Loucy (cell line): ENCODE data around the gene AKT1.

Source experiments
- H2AFZ ChIP-seq: fragments of 200-600 bp; sonication (generic); 2 replicates; pipeline ENCODE4 v1.6.0; 2016; ENCODE audit warnings: antibody characterized with exemption, mild to moderate bottlenecking, low read length, moderate library complexity
- H3F3A ChIP-seq: fragments of 200-600 bp; 2 replicates; pipeline ENCODE4 v1.6.0; 2016; ENCODE audit warnings: antibody characterized with exemption, low read depth, mild to moderate bottlenecking
- H3K27me3 ChIP-seq: fragments of 200-600 bp; sonication (generic); 2 replicates; pipeline ENCODE4 v1.6.1; 2014; ENCODE audit warnings: low read length, mild to moderate bottlenecking; ENCODE audit not compliant: insufficient read depth, poor library complexity, severe bottlenecking
- H3K36me3 ChIP-seq: fragments of 200-600 bp; sonication (generic); 2 replicates; pipeline ENCODE4 v1.6.1; 2016; ENCODE audit warnings: low read length; ENCODE audit not compliant: insufficient read depth
- H3K4me1 ChIP-seq: fragments of 200-600 bp; sonication (generic); 2 replicates; pipeline ENCODE4 v1.5.1; 2014; ENCODE audit warnings: low read length, mild to moderate bottlenecking; ENCODE audit not compliant: insufficient read depth, poor library complexity, severe bottlenecking
- H3K4me2 ChIP-seq: fragments of 200-600 bp; sonication (generic); 2 replicates; pipeline ENCODE4 v1.6.0; 2014; ENCODE audit warnings: antibody characterized with exemption, low read length, low read depth, mild to moderate bottlenecking; ENCODE audit not compliant: poor library complexity, severe bottlenecking
- H3K4me3 ChIP-seq: fragments of 200-600 bp; sonication (generic); 2 replicates; pipeline ENCODE4 v1.5.1; 2014; ENCODE audit warnings: low read length, mild to moderate bottlenecking, mixed read lengths; ENCODE audit not compliant: poor library complexity, severe bottlenecking
- H3K79me2 ChIP-seq: fragments of 200-600 bp; sonication (generic); 2 replicates; pipeline ENCODE4 v1.6.1; 2014; ENCODE audit warnings: low read length; ENCODE audit not compliant: insufficient read depth
- H3K9ac ChIP-seq: fragments of 200-600 bp; sonication (generic); 2 replicates; pipeline ENCODE4 v1.6.0; 2014; ENCODE audit warnings: mild to moderate bottlenecking, low read depth, low read length, moderate library complexity; ENCODE audit not compliant: poor library complexity, severe bottlenecking
- H3K9me2 ChIP-seq: fragments of 200-600 bp; sonication (generic); replicated peaks from 2 replicates; pipeline ENCODE4 v1.6.1; 2016; ENCODE audit warnings: low read depth, low read length, mixed read lengths
- H3K9me3 ChIP-seq: fragments of 200-600 bp; sonication (generic); 2 replicates; pipeline ENCODE4 v1.6.1; 2014; ENCODE audit warnings: mild to moderate bottlenecking, antibody characterized with exemption, low read length, low read depth; ENCODE audit not compliant: insufficient read depth
- H4K20me1 ChIP-seq: fragments of 200-600 bp; sonication (generic); 2 replicates; pipeline ENCODE4 v1.6.0; 2014; ENCODE audit warnings: antibody characterized with exemption, low read length, mild to moderate bottlenecking; ENCODE audit not compliant: insufficient read depth, poor library complexity, severe bottlenecking
- EZH2phosphoT487 ChIP-seq: fragments of 200-600 bp; IDR thresholded peaks from 2 replicates; pipeline ENCODE4 v1.6.1; 2018; ENCODE audit warnings: antibody characterized with exemption, mild to moderate bottlenecking, moderate library complexity, borderline replicate concordance
- TF ChIP-seq, protein P1 (sequence below): fragments of 200-600 bp; sonication (generic); conservative IDR thresholded peaks from 2 replicates; pipeline ENCODE4 v1.5.1; 2014; ENCODE audit warnings: mild to moderate bottlenecking, antibody characterized with exemption, low read length

The AKT1 gene

DNA sequence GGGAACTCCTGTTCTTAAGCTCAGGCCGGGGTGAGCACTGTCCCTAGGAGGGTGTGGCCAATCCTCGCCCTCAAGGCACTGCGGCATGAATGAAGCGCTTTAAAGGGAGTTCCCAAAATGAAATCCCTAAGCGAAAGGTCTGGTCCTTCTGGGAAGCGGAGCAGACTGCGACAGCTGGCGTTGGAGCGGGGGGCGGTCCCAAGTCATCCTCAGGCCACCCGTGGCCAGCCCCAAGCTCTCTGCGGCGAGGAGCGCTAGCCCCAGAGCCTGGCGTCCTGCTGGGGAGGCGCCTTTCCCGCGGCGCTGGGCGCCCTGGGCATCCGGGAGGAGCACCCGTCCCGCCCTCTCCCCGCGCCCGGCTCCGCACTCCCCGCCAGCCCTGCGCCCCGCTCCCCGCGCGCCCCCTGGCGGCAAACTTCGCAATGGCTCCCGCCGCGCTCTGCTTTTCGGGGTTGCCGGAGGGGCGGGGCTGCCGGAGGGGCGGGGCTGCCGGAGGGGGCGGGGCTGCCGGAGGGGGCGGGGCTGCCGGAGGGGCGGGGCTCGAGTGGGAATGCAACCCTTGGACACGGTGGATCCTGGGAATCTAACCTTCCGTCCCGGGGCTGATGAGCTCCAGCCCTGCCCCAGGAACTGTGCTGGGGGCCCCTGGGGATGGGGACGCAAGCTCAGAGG is 30.8 kb upstream of the AKT1 start:
- Histone ChIP-seq H3K9ac (no peak overlapping the region), H3K4me1 (peaks cover 8% of the 10 kb centered on the region), H3K4me2 (peak overlapping the region; percentile 69), H4K20me1 (no peaks in the 10 kb centered on the region), H3K9me2 (no peaks in the 10 kb centered on the region), H3K27me3 (no peaks in the 10 kb centered on the region), H3K36me3 (no peaks in the 10 kb centered on the region), H3F3A (no peaks in the 10 kb centered on the region), H2AFZ (peak overlapping the region; percentile 83), H3K4me3 (peak overlapping the region; percentile 54), H3K79me2 (no peaks in the 10 kb centered on the region), H3K9me3 (no peaks in the 10 kb centered on the region)
- no peak for TF ChIP-seq EZH2phosphoT487
- TF ChIP-seq, protein P1, sequence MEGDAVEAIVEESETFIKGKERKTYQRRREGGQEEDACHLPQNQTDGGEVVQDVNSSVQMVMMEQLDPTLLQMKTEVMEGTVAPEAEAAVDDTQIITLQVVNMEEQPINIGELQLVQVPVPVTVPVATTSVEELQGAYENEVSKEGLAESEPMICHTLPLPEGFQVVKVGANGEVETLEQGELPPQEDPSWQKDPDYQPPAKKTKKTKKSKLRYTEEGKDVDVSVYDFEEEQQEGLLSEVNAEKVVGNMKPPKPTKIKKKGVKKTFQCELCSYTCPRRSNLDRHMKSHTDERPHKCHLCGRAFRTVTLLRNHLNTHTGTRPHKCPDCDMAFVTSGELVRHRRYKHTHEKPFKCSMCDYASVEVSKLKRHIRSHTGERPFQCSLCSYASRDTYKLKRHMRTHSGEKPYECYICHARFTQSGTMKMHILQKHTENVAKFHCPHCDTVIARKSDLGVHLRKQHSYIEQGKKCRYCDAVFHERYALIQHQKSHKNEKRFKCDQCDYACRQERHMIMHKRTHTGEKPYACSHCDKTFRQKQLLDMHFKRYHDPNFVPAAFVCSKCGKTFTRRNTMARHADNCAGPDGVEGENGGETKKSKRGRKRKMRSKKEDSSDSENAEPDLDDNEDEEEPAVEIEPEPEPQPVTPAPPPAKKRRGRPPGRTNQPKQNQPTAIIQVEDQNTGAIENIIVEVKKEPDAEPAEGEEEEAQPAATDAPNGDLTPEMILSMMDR: peak; percentile 53

DNA sequence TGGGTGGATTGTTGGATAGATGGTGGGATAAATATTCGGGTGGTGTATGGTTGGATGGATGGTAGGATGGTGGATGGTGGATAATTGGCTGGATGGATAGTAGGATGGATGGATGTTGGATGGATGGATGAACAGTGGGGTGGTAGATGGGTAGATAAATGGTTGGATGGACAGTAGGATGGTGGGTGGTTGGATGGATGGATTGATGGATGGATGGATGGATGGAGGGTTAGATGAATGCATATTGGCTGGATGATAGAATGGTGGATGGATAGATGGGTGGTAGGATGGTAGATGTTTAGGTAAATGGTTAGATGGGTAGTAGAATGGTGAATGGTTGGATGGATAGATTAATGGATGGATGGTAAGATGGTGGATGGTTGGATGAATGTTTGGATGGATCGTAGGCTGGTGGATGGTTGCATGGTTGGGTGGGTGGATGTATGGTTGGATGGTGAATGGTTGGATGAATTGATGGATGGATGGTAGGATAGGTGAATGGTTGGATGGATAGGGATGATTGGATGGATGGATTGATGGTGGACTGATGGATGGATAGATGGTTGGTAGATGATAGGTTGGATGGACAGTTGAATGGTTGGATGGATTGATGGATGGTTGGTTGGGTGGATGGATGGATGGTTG is 28.9 kb upstream of the AKT1 start:
- Histone ChIP-seq H3K9me2 (no peaks in the 10 kb centered on the region), H3K9ac (no peak overlapping the region), H3K36me3 (no peaks in the 10 kb centered on the region), H3K9me3 (no peaks in the 10 kb centered on the region), H3K4me2 (no peak overlapping the region), H3K79me2 (no peaks in the 10 kb centered on the region), H4K20me1 (no peaks in the 10 kb centered on the region), H3K4me3 (no peak overlapping the region), H3K27me3 (no peaks in the 10 kb centered on the region), H3K4me1 (peaks cover 8% of the 10 kb centered on the region), H3F3A (no peaks in the 10 kb centered on the region), H2AFZ (no peak overlapping the region)
- TF ChIP-seq EZH2phosphoT487: no peak
- TF ChIP-seq, protein P1: no peak

DNA sequence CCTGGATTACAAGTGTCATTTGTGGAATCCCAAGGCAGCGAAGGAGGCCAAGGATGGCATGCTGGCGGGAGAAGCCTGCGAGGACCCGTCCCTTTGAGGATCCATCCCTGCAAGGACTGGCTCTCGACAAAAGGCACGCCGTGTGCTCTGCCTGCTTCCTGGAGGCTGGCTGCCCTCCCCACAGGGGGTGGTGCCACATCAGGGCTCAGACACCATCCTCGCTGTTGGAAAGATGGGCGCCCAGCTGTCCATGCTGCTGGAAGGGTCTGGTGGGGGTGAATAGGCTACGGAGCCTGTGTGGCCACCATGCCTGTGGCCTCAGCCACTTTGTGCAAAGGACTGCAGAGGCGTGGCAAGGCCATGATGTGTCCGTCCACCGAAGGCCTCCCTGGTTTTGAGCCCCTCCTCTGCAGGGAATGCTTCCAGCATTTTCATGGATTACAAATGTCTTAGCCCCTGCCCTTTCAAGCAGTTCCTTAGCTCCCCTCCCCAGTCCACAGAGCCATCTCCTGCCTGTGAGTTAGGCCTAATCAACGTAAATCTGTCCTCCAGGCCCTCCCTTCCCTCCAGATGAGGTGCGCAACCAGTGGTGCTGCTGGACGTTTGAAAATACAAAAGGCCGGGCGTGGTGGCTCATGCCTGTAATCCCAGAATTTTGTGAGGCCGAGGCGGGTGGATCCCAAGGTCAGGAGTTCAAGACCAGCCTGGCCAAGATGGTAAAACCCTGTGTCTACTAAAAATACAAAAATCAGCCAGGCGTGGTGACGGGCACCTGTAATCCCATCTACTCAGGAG is 27.5 kb upstream of the AKT1 start:
- no peak for TF ChIP-seq EZH2phosphoT487
- TF ChIP-seq, protein P1: no peak
- Histone ChIP-seq H2AFZ (no peak overlapping the region), H3K9me2 (no peaks in the 10 kb centered on the region), H4K20me1 (no peaks in the 10 kb centered on the region), H3F3A (no peaks in the 10 kb centered on the region), H3K27me3 (no peaks in the 10 kb centered on the region), H3K36me3 (no peaks in the 10 kb centered on the region), H3K79me2 (no peaks in the 10 kb centered on the region), H3K4me2 (no peak overlapping the region), H3K9ac (no peak overlapping the region), H3K4me3 (no peak overlapping the region), H3K9me3 (no peaks in the 10 kb centered on the region), H3K4me1 (peaks cover 8% of the 10 kb centered on the region)
